Small intestine (tissue), 7 donors: ENCODE data around the gene NME9. TPM values are rescaled to one million over a fixed set of nuclear protein-coding genes. Genes with fewer than 3 reads are reported as not detected.

Experiments used
- DNase-seq, 2 donors: peaks; one replicate each; pipeline versions ENCODE4 v3.0.0 to v3.0.0-alpha.2; 2013
- FAIRE-seq: peaks from 2 replicates; lab custom pipeline; 2012; peaks lifted over from hg19 to GRCh38; lab: Jason Lieb, UNC
- H3K27ac ChIP-seq, 3 donors: one replicate each; pipeline ENCODE4 v1.5.1; 2013; ENCODE audit warnings: low read length in 2 of 3, mild to moderate bottlenecking in 2 of 3, control low read depth in 1 of 3, inconsistent platforms in 1 of 3, low read depth in 1 of 3, moderate library complexity in 1 of 3
- H3K27me3 ChIP-seq, 3 donors: one replicate each; pipeline ENCODE4 v1.6.1; 2013; ENCODE audit warnings: low read length in 3 of 3, inconsistent platforms in 1 of 3; ENCODE audit not compliant: control insufficient read depth in 3 of 3, insufficient read depth in 3 of 3
- H3K36me3 ChIP-seq, 3 donors: one replicate each; pipeline ENCODE4 v1.6.1; 2013; ENCODE audit warnings: low read length in 3 of 3, inconsistent platforms in 1 of 3, low read depth in 1 of 3, mild to moderate bottlenecking in 1 of 3, moderate library complexity in 1 of 3; ENCODE audit not compliant: control insufficient read depth in 3 of 3, insufficient read depth in 2 of 3
- H3K4me1 ChIP-seq, 3 donors: one replicate each; pipeline ENCODE4 v1.6.1; 2013; ENCODE audit warnings: low read length in 2 of 3, inconsistent platforms in 1 of 3, low read depth in 1 of 3, mild to moderate bottlenecking in 1 of 3, moderate library complexity in 1 of 3; ENCODE audit not compliant: control insufficient read depth in 3 of 3, insufficient read depth in 2 of 3
- H3K4me3 ChIP-seq, 3 donors: one replicate each; pipeline ENCODE4 v1.5.1; 2013; ENCODE audit warnings: low read length in 3 of 3, control low read depth in 1 of 3, inconsistent platforms in 1 of 3, low read depth in 1 of 3, mild to moderate bottlenecking in 1 of 3, moderate library complexity in 1 of 3
- H3K9me3 ChIP-seq, 2 donors: one replicate each; pipeline ENCODE4 v1.6.1; 2013; ENCODE audit warnings: low read depth in 1 of 2, low read length in 1 of 2; ENCODE audit not compliant: control insufficient read depth in 2 of 2, insufficient read depth in 1 of 2
- WGBS, 3 donors: extraction: QIAGEN DNeasy Blood & Tissue Kit; methylation state at CpG; one replicate each; pipeline ENCODE4 v1.1.7; 2013; 5-methylcytosine and 5-hydroxymethylcytosine counted together
- polyA plus RNA-seq, 4 donors: library from polyadenylated mRNA; stranded (reverse) in 3 of 4; unstranded in 1 of 4; fragments of 200-250 nt in 3 of 4; fragments of 120-200 nt in 1 of 4; gene quantifications; one replicate each; pipeline versions ENCODE4 v1.2.1 to v1.2.3, GENCODE V29; 2013
- donor health status: healthy with polysubstance abuse.
- donor health status: control.
- donor health status: control.
- donor health status: Bipolar disorder and iron deficiency.
- donor health status: healthy.

NME9 gene
- polyA plus RNA-seq, 4 donors: 0.13 to 0.84 TPM; not detected in 2

DNA sequence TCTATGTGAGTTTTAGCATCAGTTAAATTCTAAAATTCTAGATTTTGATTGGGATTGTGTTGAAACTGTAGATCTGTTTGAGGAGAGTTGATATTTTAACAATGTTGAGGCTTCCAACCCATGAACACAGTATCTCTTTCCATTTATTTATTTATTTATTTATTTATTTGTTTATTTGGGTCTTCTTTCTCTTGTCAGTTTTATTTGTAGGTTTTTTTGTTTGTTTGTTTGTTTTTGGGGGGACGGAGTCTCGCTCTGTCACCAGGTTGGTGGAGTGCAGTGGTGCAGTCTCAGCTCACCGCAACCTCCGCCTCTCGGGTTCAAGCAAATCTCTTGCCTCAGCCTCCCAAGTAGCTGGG, 44.1 kb upstream of the NME9 start:
- no peaks in the 10 kb centered on the region for H3K4me1 ChIP-seq
- no peak for FAIRE-seq
- WGBS, 3 donors: 96 to 100% (median 98%) methylated on average over 5 of the region's 5 CpGs
- H3K27ac ChIP-seq: no peak overlapping the region
- H3K4me3 ChIP-seq: no peak overlapping the region
- H3K27me3 ChIP-seq: no peaks in the 10 kb centered on the region
- no peaks in the 10 kb centered on the region for H3K9me3 ChIP-seq
- H3K36me3 ChIP-seq: peaks cover 0 to 3% (median 0%) of the 10 kb centered on the region in 3 donors
- DNase-seq: no peak

DNA sequence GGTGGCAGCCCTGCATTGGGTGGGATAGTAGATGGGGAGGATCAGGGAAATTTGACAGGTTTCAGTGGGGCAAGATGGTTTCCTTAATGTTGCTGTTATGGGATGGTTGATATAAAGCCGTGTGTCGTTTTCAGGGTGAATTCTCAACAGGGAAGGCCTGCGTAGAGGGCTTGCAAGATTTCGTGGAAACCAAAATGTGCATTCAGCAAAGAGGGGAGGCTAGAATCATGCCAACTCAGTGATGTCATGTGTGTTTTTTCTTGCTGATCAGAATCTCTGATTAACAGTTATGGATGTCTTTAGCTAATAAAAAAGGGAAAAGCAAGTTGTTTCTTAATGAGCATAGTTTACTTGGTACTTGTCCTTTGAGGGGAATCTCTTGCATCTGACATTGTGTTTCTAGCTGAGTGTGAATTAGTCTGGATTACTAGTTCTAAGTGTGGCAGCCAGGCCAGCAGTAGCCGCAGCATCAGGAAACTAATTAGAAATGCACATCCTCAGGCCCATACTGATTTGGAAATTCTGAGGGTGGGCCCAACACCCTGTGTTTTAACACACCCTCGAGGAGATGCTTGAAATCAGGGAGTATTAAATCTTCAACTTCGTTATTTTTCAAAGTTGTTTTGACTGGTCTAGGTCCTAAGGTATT, 43.6 kb upstream of the NME9 start:
- DNase-seq (no peak), FAIRE-seq (no peak)

GRCh38 chr3:138371070-138371965, 41.7 kb upstream of the NME9 start:
- no peak overlapping the region for H3K27ac ChIP-seq
- H3K4me3 ChIP-seq: no peak overlapping the region
- no peaks in the 10 kb centered on the region for H3K27me3 ChIP-seq
- no peak for FAIRE-seq
- no peak for DNase-seq
- H3K9me3 ChIP-seq: no peaks in the 10 kb centered on the region
- H3K36me3 ChIP-seq: no peaks in the 10 kb centered on the region
- 78 to 87% (median 84%) methylated on average over 9 of the region's 9 CpGs for WGBS, 3 donors
- no peaks in the 10 kb centered on the region for H3K4me1 ChIP-seq

More for the DNA sequence above, 43.6 kb upstream of the NME9 start:
- Histone ChIP-seq H3K27me3 (no peaks in the 10 kb centered on the region), H3K9me3 (no peaks in the 10 kb centered on the region), H3K4me1 (no peaks in the 10 kb centered on the region), H3K27ac (no peak overlapping the region), H3K4me3 (no peak overlapping the region), H3K36me3 (peaks cover 0 to 1% (median 0%) of the 10 kb centered on the region in 3 donors)
- WGBS, 3 donors: 88 to 91% (median 90%) methylated on average over 7 of the region's 7 CpGs

- Histone ChIP-seq H3K27ac (no peak overlapping the region), H3K4me3 (no peak overlapping the region), H3K9me3 (no peaks in the 10 kb centered on the region), H3K27me3 (no peaks in the 10 kb centered on the region), H3K4me1 (no peaks in the 10 kb centered on the region), H3K36me3 (no peaks in the 10 kb centered on the region)
- no peak for DNase-seq
- WGBS, 3 donors: 83 to 89% (median 84%) methylated on average over 8 of the region's 8 CpGs
- no peak for FAIRE-seq
These were observed 40.7 kb upstream of the NME9 start for GRCh38 chr3:138370321-138370720.

- 74 to 79% (median 76%) methylated on average over 8 of the region's 8 CpGs for WGBS, 3 donors
- no peak overlapping the region for H3K4me3 ChIP-seq
- no peaks in the 10 kb centered on the region for H3K27me3 ChIP-seq
- DNase-seq: no peak
- H3K4me1 ChIP-seq: no peaks in the 10 kb centered on the region
- FAIRE-seq: no peak
- H3K9me3 ChIP-seq: no peaks in the 10 kb centered on the region
- no peak overlapping the region for H3K27ac ChIP-seq
- H3K36me3 ChIP-seq: no peaks in the 10 kb centered on the region
These were observed 39.7 kb upstream of the NME9 start for GRCh38 chr3:138369151-138369900.

DNA sequence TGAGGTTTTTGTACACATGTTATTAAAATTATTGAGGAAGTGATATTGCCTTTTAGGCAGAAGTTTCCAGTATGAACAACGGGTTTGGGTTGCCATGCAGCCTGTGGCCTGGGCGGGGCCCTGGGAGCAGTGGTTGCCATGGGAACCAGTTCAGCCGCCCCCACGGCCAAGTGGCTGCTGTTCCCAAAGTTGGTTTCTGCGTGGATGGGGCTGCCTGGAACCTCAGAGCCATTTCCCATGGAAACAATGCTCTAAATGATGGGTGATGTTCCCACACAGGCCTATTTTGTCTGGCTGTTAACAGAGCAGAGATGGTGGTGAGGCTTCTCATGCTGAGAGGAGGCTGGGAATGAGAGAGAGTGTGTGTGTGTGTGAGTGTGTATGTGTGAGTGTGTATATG, 38.3 kb upstream of the NME9 start:
- Histone ChIP-seq H3K9me3 (no peaks in the 10 kb centered on the region), H3K4me3 (no peak overlapping the region), H3K4me1 (no peaks in the 10 kb centered on the region), H3K36me3 (no peaks in the 10 kb centered on the region), H3K27ac (no peak overlapping the region), H3K27me3 (no peaks in the 10 kb centered on the region)
- 31 to 39% (median 32%) methylated on average over 5 of the region's 5 CpGs for WGBS, 3 donors
- FAIRE-seq: no peak
- no peak for DNase-seq

- 79 to 86% (median 82%) methylated on average over 7 of the region's 7 CpGs for WGBS, 3 donors
- no peaks in the 10 kb centered on the region for H3K36me3 ChIP-seq
- H3K4me3 ChIP-seq: no peak overlapping the region
- no peaks in the 10 kb centered on the region for H3K9me3 ChIP-seq
- H3K27ac ChIP-seq: no peak overlapping the region
- H3K4me1 ChIP-seq: no peaks in the 10 kb centered on the region
- DNase-seq (no peak), FAIRE-seq (no peak)
- H3K27me3 ChIP-seq: no peaks in the 10 kb centered on the region
These were observed 37.7 kb upstream of the NME9 start for GRCh38 chr3:138367326-138367850.
